ENCODE data around the gene PXYLP1.

DNA sequence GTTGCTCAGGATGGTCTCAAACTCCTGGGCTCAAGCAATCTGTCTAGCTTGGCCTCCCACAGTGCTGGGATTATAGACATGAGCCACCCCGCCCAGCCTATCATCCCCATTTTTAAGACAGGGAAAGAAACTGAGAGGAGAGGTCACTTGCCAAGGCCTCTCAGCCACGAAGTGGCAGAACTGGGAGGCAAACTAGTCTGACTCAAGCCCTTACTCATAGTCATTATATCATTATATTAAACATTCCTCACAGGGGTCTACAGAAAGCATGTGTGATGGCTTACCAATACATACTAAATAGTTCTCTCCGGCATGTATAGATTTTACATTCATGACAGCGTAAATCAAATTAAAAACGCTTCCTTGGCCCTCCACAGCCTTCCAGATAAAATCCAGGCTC lies 74.7 kb downstream of the PXYLP1 start:
- TF ChIP-seq CTCF (conservative IDR thresholded peaks at IDR 0.05), result no peak
- TF ChIP-seq EZH2 (IDR thresholded peaks at IDR 0.05; ENCODE audit: low read depth), result no peak
